ENCODE measurements around the gene APOA5. TPM values are rescaled to one million over a fixed set of nuclear protein-coding genes. Genes with fewer than 3 reads are reported as not detected.
A peak's percentile ranks its signal among the peaks of the same experiment; 100 is the strongest.

APOA5 gene
- total RNA-seq, 3 donors from 2014 or later, result not detected

DNA sequence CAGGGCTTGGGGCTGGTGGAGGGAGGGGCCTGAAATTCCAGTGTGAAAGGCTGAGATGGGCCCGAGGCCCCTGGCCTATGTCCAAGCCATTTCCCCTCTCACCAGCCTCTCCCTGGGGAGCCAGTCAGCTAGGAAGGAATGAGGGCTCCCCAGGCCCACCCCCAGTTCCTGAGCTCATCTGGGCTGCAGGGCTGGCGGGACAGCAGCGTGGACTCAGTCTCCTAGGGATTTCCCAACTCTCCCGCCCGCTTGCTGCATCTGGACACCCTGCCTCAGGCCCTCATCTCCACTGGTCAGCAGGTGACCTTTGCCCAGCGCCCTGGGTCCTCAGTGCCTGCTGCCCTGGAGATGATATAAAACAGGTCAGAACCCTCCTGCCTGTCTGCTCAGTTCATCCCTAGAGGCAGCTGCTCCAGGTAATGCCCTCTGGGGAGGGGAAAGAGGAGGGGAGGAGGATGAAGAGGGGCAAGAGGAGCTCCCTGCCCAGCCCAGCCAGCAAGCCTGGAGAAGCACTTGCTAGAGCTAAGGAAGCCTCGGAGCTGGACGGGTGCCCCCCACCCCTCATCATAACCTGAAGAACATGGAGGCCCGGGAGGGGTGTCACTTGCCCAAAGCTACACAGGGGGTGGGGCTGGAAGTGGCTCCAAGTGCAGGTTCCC is 38.0 kb upstream of the APOA5 start, which contains the start of gene APOC3:
Gene APOC3 (plus strand): TSS at position 383 of the 659 bp plus-strand sequence. CDS start 676 bp downstream, outside the sequence.
- intact Hi-C loops (cut with DNase I; ENCODE audit: low total_unique reads), result no loop called here
- Histone ChIP-seq H3K27me3 (no peaks in the 10 kb centered on the region), H3K4me3 (no peak within 1 kb of the TSS), H3K27ac (no peak within 1 kb of the TSS), H3K9me3 (no peaks in the 10 kb centered on the region), H3K4me1 (no peaks in the 10 kb centered on the region), H3K36me3 (no peaks in the 10 kb centered on the region)
- DNase-seq (ENCODE audit: low spot score in 2 of 2), result no peak
- no peak for TF ChIP-seq POLR2A (IDR thresholded peaks at IDR 0.05)
- TF ChIP-seq, protein P1, sequence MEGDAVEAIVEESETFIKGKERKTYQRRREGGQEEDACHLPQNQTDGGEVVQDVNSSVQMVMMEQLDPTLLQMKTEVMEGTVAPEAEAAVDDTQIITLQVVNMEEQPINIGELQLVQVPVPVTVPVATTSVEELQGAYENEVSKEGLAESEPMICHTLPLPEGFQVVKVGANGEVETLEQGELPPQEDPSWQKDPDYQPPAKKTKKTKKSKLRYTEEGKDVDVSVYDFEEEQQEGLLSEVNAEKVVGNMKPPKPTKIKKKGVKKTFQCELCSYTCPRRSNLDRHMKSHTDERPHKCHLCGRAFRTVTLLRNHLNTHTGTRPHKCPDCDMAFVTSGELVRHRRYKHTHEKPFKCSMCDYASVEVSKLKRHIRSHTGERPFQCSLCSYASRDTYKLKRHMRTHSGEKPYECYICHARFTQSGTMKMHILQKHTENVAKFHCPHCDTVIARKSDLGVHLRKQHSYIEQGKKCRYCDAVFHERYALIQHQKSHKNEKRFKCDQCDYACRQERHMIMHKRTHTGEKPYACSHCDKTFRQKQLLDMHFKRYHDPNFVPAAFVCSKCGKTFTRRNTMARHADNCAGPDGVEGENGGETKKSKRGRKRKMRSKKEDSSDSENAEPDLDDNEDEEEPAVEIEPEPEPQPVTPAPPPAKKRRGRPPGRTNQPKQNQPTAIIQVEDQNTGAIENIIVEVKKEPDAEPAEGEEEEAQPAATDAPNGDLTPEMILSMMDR (IDR thresholded peaks at IDR 0.05), result no peak
- TF ChIP-seq POLR2AphosphoS5 (IDR thresholded peaks at IDR 0.05), result no peak

DNA sequence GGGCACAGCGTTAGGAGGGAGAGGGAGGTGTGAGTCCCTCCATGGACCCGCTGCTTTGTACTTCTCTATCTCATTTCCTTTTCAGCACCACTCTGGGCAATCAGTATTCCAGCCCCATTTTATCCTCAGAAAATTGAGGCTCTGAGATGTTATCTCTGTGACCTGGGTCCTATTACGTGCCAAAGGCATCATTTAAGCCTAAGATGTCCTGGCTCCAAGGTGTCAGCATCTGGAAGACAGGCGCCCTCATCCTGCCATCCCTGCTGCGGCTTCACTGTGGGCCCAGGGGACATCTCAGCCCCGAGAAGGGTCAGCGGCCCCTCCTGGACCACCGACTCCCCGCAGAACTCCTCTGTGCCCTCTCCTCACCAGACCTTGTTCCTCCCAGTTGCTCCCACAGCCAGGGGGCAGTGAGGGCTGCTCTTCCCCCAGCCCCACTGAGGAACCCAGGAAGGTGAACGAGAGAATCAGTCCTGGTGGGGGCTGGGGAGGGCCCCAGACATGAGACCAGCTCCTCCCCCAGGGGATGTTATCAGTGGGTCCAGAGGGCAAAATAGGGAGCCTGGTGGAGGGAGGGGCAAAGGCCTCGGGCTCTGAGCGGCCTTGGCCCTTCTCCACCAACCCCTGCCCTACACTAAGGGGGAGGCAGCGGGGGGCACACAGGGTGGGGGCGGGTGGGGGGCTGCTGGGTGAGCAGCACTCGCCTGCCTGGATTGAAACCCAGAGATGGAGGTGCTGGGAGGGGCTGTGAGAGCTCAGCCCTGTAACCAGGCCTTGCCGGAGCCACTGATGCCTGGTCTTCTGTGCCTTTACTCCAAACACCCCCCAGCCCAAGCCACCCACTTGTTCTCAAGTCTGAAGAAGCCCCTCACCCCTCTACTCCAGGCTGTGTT is 37.2 kb upstream of the APOA5 start:
- intact Hi-C loops (cut with DNase I; ENCODE audit: low total_unique reads), result no loop called here
- H3K27me3 ChIP-seq, result no peaks in the 10 kb centered on the region
- H3K4me3 ChIP-seq, result no peak overlapping the region
- no peak overlapping the region for H3K27ac ChIP-seq
- no peak for TF ChIP-seq POLR2AphosphoS5 (IDR thresholded peaks at IDR 0.05)
- no peak for TF ChIP-seq POLR2A (IDR thresholded peaks at IDR 0.05)
- TF ChIP-seq, protein P1 (IDR thresholded peaks at IDR 0.05), result no peak
- H3K9me3 ChIP-seq, result no peaks in the 10 kb centered on the region
- H3K36me3 ChIP-seq, result no peaks in the 10 kb centered on the region
- no peaks in the 10 kb centered on the region for H3K4me1 ChIP-seq
- no peak for DNase-seq (ENCODE audit: low spot score in 2 of 2)

DNA sequence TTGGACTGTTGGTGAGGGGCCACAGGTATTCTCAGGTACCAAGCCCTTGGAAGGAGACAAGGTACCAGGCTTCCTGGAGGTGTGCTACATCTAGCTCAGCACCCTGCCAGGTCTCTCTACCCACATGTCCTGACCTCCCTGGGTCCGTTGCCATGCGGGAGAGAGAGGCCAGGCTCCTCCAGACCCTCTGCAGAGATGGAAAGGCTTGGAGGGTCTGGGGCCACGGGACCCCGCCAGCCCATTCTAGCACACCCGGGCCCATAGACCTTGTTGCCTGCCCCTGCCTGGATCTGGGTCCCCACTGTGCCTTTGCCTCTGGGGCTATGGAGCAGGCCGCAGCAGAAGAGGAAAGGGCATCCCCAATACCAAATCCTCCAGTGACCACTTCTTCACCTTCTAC is 35.8 kb upstream of the APOA5 start:
- TF ChIP-seq POLR2AphosphoS5 (IDR thresholded peaks at IDR 0.05) (no peak), POLR2A (IDR thresholded peaks at IDR 0.05) (no peak)
- TF ChIP-seq, protein P1 (IDR thresholded peaks at IDR 0.05), result no peak
- Histone ChIP-seq H3K4me1 (no peaks in the 10 kb centered on the region), H3K27me3 (no peaks in the 10 kb centered on the region), H3K27ac (no peak overlapping the region), H3K9me3 (no peaks in the 10 kb centered on the region), H3K36me3 (no peaks in the 10 kb centered on the region), H3K4me3 (no peak overlapping the region)
- intact Hi-C loops (cut with DNase I; ENCODE audit: low total_unique reads), result no loop called here
- peak in 1 of 2 donors; percentile 36 for DNase-seq (ENCODE audit: low spot score in 2 of 2)

DNA sequence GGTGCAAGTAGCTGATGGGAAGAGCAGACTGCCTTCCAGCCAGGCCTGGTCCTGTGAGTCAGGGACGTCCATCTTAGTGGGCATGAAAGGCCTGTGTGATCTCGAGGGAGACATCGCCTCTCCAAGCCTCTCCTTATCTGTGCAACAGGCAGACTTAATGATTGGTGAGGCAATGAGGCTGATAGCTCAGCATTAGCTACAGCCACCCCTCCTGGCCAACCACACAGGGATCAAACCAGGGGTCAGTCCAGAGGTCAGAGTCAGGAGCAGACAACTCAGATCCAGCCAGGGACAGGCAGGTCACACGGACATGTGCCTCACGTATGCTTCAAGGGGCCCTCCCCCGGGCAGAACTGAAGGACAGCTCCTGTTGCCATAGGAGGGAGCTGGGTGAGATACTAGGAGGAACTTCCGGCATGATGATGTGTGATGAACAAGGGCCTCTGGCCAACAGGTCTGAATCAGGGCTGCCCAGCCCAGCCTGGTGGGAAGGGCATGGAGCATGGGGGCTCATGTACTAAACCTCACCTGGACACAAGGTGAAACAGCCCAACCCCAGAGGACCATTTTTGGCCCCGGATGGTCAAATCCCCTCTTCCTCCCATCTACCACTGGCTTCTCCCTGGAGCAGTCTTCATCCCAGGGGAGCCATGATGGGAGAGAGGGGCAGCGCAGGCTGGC is 35.2 kb upstream of the APOA5 start:
- H3K4me3 ChIP-seq, result no peak overlapping the region
- no peaks in the 10 kb centered on the region for H3K36me3 ChIP-seq
- no peaks in the 10 kb centered on the region for H3K27me3 ChIP-seq
- H3K4me1 ChIP-seq, result no peaks in the 10 kb centered on the region
- no peaks in the 10 kb centered on the region for H3K9me3 ChIP-seq
- DNase-seq (ENCODE audit: low spot score in 2 of 2), result no peak
- intact Hi-C loops (cut with DNase I; ENCODE audit: low total_unique reads), result no loop called here
- no peak overlapping the region for H3K27ac ChIP-seq
- no peak for TF ChIP-seq POLR2AphosphoS5 (IDR thresholded peaks at IDR 0.05)
- TF ChIP-seq, protein P1 (IDR thresholded peaks at IDR 0.05), result no peak
- TF ChIP-seq POLR2A (IDR thresholded peaks at IDR 0.05), result no peak

Data from breast epithelium (tissue), 4 donors.